ENCODE data around the gene LRIG1. TPM values are rescaled to one million over a fixed set of nuclear protein-coding genes. Genes with fewer than 3 reads are reported as not detected.

LRIG1 gene
- total RNA-seq, result 39.2 and 47.4 TPM in 2 replicates

DNA sequence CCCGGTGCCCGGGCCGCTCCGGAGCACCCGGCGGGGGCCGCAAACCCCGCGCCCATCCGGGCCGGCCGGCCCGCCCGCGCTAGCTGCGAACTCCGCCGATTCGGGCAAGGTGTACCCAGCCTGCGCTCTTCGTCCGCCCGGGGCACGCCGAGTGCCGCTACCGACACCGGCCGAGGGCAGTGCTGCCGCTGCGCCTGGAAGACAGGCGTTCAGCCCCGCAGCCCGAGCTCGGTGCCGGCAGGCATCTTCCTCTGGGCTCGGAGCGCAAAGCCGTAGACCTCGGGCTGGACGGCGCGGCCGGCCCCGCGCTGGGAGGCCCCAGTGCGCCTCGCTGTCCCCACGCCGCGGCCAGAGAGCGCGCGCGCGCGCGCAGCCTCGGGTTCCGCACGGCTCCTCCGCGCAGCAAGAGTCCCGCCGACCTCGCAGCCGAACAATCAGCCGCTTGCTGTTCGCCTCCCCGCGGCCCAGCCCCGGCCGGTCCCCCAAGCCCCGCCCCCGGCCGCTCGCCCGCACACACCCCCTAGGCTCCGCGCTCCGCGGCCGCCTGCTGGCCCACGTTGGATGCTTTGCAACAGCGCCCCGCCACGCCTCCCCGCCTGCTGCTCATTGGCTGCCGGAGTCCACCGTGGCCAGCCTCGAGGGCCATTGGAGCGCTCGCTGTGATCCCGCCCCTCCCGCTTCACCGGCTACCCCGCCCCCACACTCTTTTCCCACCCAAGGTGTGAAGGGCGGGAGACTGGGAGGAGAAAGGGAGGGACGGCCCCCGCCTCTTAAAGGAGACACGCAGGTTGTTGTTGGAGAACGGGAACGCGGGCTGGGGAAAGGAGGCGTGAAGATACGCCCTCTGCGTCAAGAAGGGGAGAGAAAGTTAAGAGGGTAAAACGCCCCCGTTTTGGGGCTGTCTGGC, at the start of gene LRIG1:
LRIG1 (minus strand) TSS at position 447 of the 907 bp plus-strand sequence. CDS start 615 bp downstream, outside the sequence.

